ENCODE measurements around the gene NME2.

GRCh38 chr17:51149163-51149562 is 17.0 kb upstream of the NME2 start:
- no peak for TF ChIP-seq BCLAF1 (IDR thresholded peaks at IDR 0.05)
- TF ChIP-seq PRDM15 (CRISPR knock-in tag; IDR thresholded peaks at IDR 0.05): no peak
- TF ChIP-seq ZBTB33 (IDR thresholded peaks at IDR 0.05): no peak
- TF ChIP-seq HDAC2 (IDR thresholded peaks at IDR 0.05): no peak
- TF ChIP-seq RB1 (IDR thresholded peaks at IDR 0.05; ENCODE audit: borderline replicate concordance): no peak
- TF ChIP-seq ZNF687 (IDR thresholded peaks at IDR 0.05): no peak
- TF ChIP-seq USF2 (IDR thresholded peaks at IDR 0.05; ENCODE audit: borderline replicate concordance, low read depth, low read length): no peak
- TF ChIP-seq BMI1 (IDR thresholded peaks at IDR 0.05; ENCODE audit: borderline replicate concordance): no peak
- no peak for TF ChIP-seq YY1 (IDR thresholded peaks at IDR 0.05; ENCODE audit: low read depth, low read length)
- TF ChIP-seq CTCF (IDR thresholded peaks at IDR 0.05 in 2 of 3, conservative IDR thresholded peaks at IDR 0.05 in 1 of 3; ENCODE audit: control insufficient read depth in 2 of 3, extremely low read depth in 1 of 3, insufficient read depth in 1 of 3, low read depth in 3 of 3, low read length in 3 of 3): no peak

Measured in GM12878 (cell line).